ENCODE results near the gene TCTA. TPM values are rescaled to one million over a fixed set of nuclear protein-coding genes. Genes with fewer than 3 reads are reported as not detected.

Gene TCTA
- total RNA-seq, 1 experiment from 2014 or later = 11.5 TPM

- no peaks in the 10 kb centered on the region for H3K9me3 Mint-ChIP-seq
- no peaks in the 10 kb centered on the region; the same call in 1 of the 2 replicates for H3K27me3 Mint-ChIP-seq (ENCODE audit: low read depth)
- no peaks in the 10 kb centered on the region for H3K36me3 Mint-ChIP-seq
- ChIA-PET POLR2A (interaction anchor here (0.6 to 6.7 kb wide), 2 partner anchors 8 to 22 kb away, joined by 5 to 125 read pairs; partner anchors contain the start of gene DAG1), CTCF (interaction anchor here (0.6 to 4.1 kb wide), 9 partner anchors 7 to 377 kb away, joined by 3 to 33 read pairs (median 3); partner anchors contain the start of genes DAG1, KLHDC8B and QRICH1)
- peaks cover 47% of the 10 kb centered on the region for H3K4me1 Mint-ChIP-seq
- no peak for DNase-seq (ENCODE audit: low spot score)
- peak overlapping the region; percentile 99 for H3K27ac Mint-ChIP-seq
- no peak for TF ChIP-seq SMAD4 (CRISPR knock-in tag; IDR thresholded peaks at IDR 0.05)
- no peak for TF ChIP-seq JAZF1 (CRISPR knock-in tag; IDR thresholded peaks at IDR 0.05)
- no peak for TF ChIP-seq IRF2 (CRISPR knock-in tag; IDR thresholded peaks at IDR 0.05; ENCODE audit: borderline replicate concordance, low read depth)
- TF ChIP-seq CTCF (IDR thresholded peaks at IDR 0.05) = no peak
- no peak for TF ChIP-seq FOXP1 (CRISPR knock-in tag; IDR thresholded peaks at IDR 0.05; ENCODE audit: borderline replicate concordance)
- TF ChIP-seq AFF4 (CRISPR knock-in tag; IDR thresholded peaks at IDR 0.05; ENCODE audit: borderline replicate concordance) = no peak
- TF ChIP-seq KAT7 (CRISPR knock-in tag; IDR thresholded peaks at IDR 0.05; ENCODE audit: borderline replicate concordance) = no peak
- no peak for TF ChIP-seq ATF6 (CRISPR knock-in tag; IDR thresholded peaks at IDR 0.05)
- TF ChIP-seq ZNF232 (CRISPR knock-in tag; IDR thresholded peaks at IDR 0.05) = no peak
- no peak for TF ChIP-seq JUN (CRISPR knock-in tag; IDR thresholded peaks at IDR 0.05)
- TF ChIP-seq ATF2 (CRISPR knock-in tag; IDR thresholded peaks at IDR 0.05; ENCODE audit: borderline replicate concordance, low read depth) = no peak
- no peak for TF ChIP-seq E2F1 (CRISPR knock-in tag; IDR thresholded peaks at IDR 0.05)
- no peak overlapping the region; the same call in 1 of the 2 replicates for H3K4me3 Mint-ChIP-seq
- ATAC-seq = no peak
Measured at GRCh38 chr3:49462222-49462621, 50.0 kb downstream of the TCTA start.

- ChIA-PET POLR2A (interaction anchor here (0.6 kb wide), 1 partner anchor 13 kb away, joined by 3 read pairs; no protein-coding TSS in a partner anchor), CTCF (interaction anchor here (0.7 to 2.5 kb wide), 3 partner anchors 11 to 440 kb away, joined by 3 to 13 read pairs (median 4); no protein-coding TSS in a partner anchor)
- no peaks in the 10 kb centered on the region for H3K36me3 Mint-ChIP-seq
- no peak for DNase-seq (ENCODE audit: low spot score)
- H3K27ac Mint-ChIP-seq = no peak overlapping the region
- H3K4me1 Mint-ChIP-seq = peaks cover 39% of the 10 kb centered on the region
- ATAC-seq = no peak
- H3K27me3 Mint-ChIP-seq (ENCODE audit: low read depth) = no peaks in the 10 kb centered on the region; the same call in 1 of the 2 replicates
- no peaks in the 10 kb centered on the region for H3K9me3 Mint-ChIP-seq
- no peak overlapping the region for H3K4me3 Mint-ChIP-seq
- TF ChIP-seq ERG (CRISPR knock-in tag; IDR thresholded peaks at IDR 0.05) (no peak), PRRX2 (CRISPR knock-in tag; IDR thresholded peaks at IDR 0.05) (no peak), CBFB (CRISPR knock-in tag; IDR thresholded peaks at IDR 0.05; ENCODE audit: low read depth) (no peak), ZNF317 (CRISPR knock-in tag; IDR thresholded peaks at IDR 0.05; ENCODE audit: borderline replicate concordance, low read depth) (no peak), NFATC4 (CRISPR knock-in tag; IDR thresholded peaks at IDR 0.05) (no peak), GRHL2 (CRISPR knock-in tag; IDR thresholded peaks at IDR 0.05; ENCODE audit: insufficient replicate concordance, severe bottlenecking) (no peak), ZNF396 (CRISPR knock-in tag; IDR thresholded peaks at IDR 0.05; ENCODE audit: borderline replicate concordance) (no peak), ATF2 (CRISPR knock-in tag; IDR thresholded peaks at IDR 0.05; ENCODE audit: borderline replicate concordance, low read depth) (no peak)
Measured at GRCh38 chr3:49465270-49466034, 53.2 kb downstream of the TCTA start.

Measured in WTC11 (cell line).